LNCaP clone FGC (cell line): Measurements from ENCODE around the gene MMADHC.

Experiments
- DNase-seq: peaks from one replicate; pipeline ENCODE4 v3.0.0-alpha.2; 2011; ENCODE audit warnings: low read depth
- H3K4me3 ChIP-seq: 2 replicates; pipeline ENCODE4 v1.5.1; 2011; ENCODE audit warnings: mild to moderate bottlenecking, low read depth, low read length, control low read depth
- TF ChIP-seq, protein P1 (sequence below): IDR thresholded peaks from 2 replicates; pipeline ENCODE4 v1.5.1; 2012; ENCODE audit warnings: mild to moderate bottlenecking; ENCODE audit not compliant: control insufficient read depth, insufficient read depth; ENCODE audit errors: extremely low read depth

MMADHC gene

DNA sequence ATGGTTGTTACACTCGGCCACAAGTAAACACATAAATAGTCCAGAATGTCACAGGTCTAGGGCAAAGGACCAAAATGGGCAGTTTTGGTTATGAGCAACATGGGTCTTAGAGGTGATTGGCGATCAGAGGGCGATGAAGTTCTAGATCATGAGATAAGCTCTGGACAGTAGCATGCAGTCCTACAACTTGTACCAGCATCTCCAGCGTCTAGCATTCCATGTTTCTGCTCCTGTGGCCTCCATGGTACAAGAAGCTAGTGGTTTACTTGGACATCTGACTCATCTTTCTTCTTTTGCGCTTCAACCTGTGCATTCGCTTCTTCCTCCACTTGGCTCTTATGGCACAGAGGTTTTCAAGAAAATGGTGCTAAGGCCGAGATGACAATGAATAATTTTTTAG lies 8.9 kb upstream of the MMADHC start:
- TF ChIP-seq, protein P1, sequence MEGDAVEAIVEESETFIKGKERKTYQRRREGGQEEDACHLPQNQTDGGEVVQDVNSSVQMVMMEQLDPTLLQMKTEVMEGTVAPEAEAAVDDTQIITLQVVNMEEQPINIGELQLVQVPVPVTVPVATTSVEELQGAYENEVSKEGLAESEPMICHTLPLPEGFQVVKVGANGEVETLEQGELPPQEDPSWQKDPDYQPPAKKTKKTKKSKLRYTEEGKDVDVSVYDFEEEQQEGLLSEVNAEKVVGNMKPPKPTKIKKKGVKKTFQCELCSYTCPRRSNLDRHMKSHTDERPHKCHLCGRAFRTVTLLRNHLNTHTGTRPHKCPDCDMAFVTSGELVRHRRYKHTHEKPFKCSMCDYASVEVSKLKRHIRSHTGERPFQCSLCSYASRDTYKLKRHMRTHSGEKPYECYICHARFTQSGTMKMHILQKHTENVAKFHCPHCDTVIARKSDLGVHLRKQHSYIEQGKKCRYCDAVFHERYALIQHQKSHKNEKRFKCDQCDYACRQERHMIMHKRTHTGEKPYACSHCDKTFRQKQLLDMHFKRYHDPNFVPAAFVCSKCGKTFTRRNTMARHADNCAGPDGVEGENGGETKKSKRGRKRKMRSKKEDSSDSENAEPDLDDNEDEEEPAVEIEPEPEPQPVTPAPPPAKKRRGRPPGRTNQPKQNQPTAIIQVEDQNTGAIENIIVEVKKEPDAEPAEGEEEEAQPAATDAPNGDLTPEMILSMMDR: no peak
- no peak for DNase-seq
- no peak overlapping the region for H3K4me3 ChIP-seq

DNA sequence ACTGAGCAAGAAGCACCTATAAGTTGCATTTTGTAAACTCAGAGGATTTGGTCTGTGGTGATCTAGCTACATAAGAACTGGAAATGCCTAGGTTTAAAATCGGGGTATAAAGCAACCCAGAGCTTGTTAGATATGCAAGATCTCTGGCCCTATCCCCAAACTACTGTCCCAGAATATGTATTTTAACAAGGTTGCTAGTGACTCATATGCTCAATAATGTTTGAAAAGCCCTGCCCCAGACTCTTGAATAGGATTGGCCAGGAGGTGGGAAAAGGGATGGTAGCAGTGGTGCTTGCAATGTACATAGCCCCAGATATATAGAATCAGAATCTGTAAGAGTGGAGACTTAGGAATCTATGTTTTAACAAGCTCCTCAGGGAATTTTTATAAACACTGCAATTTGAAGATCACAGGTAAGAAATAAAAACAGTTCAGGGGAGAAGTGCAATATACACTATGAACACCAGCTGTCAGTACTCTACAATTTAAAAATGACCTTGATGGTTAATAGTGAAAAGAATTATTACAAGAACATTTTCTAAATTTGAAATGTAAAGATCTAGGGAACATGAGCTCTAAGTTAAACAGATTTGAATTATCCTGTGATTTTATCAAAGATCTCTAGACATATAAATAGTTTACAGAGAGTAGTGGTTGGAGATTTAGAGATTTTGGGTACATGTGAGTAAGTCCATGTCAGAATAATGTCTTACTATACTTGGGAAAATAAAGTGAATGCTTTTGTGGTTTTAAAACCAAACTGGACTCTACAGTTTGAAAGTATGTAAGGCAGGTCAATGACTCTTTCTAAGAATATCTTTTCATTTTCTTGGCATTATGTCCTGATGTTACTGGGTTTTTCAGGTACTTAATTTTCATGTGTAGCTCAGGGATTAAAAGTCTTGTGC lies 7.7 kb upstream of the MMADHC start:
- no peak for DNase-seq
- no peak overlapping the region for H3K4me3 ChIP-seq

DNA sequence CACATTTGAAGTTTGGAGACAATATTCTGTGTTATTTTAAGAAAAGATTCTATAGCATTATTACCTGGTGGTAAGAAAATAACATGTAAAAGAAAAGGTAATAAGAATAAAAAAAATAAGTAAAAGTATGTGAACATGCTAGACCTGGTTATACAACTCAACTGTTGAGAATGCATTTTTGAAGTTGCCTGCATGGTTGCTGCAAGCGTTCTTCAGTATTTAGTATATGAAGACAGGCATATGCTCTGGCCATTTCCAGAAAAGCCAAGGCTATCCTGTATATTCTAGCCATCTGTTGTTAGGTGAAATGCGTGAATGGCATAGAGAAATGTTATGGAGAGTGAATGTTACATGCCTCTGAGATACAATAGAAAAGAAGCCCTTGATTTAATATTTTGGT lies 6.8 kb upstream of the MMADHC start:
- TF ChIP-seq, protein P1: no peak
- DNase-seq: no peak
- no peak overlapping the region for H3K4me3 ChIP-seq

More for the DNA sequence above, 7.7 kb upstream of the MMADHC start:
- TF ChIP-seq, protein P1: peak; percentile 36; the same call in 1 of the 2 replicates

DNA sequence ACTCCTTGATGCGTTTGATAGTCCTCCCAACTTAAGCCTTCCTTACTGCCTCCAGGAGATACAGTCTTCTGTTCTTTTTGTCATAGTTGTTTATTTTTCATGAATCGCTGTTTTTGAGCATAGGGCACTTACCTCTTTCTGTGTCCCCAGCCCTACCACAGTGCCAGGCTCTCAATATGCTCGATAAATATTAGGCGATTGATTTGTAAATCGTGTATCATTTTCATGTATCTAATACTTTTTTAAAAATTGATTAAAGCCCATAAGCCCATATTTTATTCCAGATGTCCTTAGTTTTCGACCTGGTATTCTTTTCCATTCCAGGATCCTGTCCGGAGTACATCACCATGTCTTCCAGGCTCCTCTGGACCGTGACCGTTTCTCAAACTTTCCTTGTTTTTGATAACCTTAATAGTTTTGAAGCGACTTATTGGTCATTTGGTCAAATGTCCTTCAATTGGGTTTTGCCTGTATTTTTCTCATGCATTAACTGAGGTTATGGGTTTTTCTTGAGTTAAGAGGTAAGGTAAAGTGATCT lies 444 bp upstream of the MMADHC start:
- TF ChIP-seq, protein P1: no peak
- H3K4me3 ChIP-seq: peak overlapping the region; percentile 97
- DNase-seq: no peak

DNA sequence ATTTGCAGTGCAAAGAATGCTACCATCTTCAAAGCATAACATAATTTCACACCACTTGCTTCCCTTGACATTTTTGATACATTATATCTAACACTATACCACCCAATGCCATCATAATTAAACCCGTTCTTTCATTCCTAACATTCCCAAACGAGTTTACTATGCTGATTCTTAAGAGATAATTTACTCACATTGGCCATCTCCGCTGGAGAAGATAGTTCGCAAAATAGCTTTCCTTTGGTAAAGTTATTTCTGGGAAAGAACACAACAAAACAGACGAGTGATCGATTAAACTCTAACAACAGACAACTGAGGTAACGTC lies 716 bp downstream of the MMADHC start:
- TF ChIP-seq, protein P1: no peak
- H3K4me3 ChIP-seq: peak overlapping the region; percentile 97
- no peak for DNase-seq

DNA sequence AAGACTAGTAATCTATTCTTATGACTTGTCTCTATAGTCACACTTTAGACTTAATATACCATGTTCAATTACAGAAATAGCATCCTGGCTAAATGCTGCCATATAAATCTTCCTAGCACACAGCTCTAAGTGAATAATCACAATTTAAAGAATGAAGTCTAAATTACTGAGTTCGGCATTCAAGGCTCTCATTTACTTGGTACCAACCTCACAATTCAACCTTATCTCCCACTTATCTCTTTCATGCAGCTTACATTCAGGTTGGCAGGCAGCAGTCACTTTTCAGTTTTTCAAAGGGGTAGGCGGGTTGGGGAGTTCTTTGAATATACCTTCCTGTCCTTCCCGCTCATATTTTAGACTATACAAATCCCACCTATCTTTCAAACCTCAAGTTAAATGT lies 1.5 kb downstream of the MMADHC start:
- no peak for DNase-seq
- TF ChIP-seq, protein P1: no peak
- H3K4me3 ChIP-seq: peak overlapping the region; percentile 97
